Measurements from ENCODE around the gene FANCI.

FANCI gene

DNA sequence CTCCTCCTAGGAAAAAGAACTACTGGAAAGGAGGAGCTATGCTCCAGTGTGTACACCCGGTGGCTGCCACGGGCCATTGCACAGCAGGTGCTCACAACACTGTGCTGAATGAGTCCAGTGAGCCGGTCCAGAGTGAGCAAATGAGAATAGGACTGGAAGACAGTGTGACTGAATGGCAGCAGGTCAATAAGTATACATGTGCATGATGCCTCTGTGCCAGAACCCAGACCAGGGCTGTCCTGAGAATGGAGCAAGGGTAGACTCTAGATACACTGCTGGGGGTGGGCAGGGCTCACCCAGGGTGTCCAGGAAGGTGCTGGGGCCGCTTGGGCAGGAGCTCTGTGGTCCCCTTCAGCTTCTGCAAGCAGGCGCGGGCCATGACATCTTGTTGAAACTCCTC is 82.5 kb downstream of the FANCI start:
- ChIA-PET CTCF (interaction anchor here (0.9 to 1.6 kb wide), 2 partner anchors 25 to 119 kb away, joined by 4 read pairs; no protein-coding TSS in a partner anchor), POLR2A (ENCODE audit: low non-redundant PET) (no interaction called here)
- no peak for DNase-seq (ENCODE audit: low spot score)

DNA sequence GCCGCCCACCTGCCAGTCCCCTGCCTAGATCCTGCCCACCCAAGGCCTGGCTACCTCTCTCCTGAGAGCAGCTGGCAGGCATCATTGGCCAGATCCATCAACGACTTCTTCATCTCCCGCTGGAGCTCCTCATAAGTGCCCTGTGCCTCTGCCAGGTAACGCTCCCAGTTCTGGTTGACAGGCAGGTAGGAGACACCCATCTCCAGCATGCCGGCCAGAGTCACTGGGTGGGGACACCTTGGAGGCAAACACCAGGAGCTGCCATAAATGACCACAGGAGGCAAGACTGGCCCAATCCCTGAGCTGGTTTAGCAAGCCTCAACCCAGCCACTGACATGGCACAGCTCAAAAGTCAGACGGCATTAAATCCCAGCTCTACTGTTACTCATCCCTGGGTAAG is 83.3 kb downstream of the FANCI start:
- ChIA-PET POLR2A (ENCODE audit: low non-redundant PET) (no interaction called here), CTCF (interaction anchor here (1.6 kb wide), 1 partner anchor 120 kb away, joined by 4 read pairs; no protein-coding TSS in a partner anchor)
- no peak overlapping the region for H3K27ac ChIP-seq
- no peak for DNase-seq (ENCODE audit: low spot score)
- TF ChIP-seq, protein P1, sequence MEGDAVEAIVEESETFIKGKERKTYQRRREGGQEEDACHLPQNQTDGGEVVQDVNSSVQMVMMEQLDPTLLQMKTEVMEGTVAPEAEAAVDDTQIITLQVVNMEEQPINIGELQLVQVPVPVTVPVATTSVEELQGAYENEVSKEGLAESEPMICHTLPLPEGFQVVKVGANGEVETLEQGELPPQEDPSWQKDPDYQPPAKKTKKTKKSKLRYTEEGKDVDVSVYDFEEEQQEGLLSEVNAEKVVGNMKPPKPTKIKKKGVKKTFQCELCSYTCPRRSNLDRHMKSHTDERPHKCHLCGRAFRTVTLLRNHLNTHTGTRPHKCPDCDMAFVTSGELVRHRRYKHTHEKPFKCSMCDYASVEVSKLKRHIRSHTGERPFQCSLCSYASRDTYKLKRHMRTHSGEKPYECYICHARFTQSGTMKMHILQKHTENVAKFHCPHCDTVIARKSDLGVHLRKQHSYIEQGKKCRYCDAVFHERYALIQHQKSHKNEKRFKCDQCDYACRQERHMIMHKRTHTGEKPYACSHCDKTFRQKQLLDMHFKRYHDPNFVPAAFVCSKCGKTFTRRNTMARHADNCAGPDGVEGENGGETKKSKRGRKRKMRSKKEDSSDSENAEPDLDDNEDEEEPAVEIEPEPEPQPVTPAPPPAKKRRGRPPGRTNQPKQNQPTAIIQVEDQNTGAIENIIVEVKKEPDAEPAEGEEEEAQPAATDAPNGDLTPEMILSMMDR (conservative IDR thresholded peaks at IDR 0.05; ENCODE audit: low read depth), result no peak

More for the DNA sequence above, 82.5 kb downstream of the FANCI start:
- TF ChIP-seq, protein P1 (conservative IDR thresholded peaks at IDR 0.05; ENCODE audit: low read depth), result no peak
- no peak overlapping the region for H3K27ac ChIP-seq

DNA sequence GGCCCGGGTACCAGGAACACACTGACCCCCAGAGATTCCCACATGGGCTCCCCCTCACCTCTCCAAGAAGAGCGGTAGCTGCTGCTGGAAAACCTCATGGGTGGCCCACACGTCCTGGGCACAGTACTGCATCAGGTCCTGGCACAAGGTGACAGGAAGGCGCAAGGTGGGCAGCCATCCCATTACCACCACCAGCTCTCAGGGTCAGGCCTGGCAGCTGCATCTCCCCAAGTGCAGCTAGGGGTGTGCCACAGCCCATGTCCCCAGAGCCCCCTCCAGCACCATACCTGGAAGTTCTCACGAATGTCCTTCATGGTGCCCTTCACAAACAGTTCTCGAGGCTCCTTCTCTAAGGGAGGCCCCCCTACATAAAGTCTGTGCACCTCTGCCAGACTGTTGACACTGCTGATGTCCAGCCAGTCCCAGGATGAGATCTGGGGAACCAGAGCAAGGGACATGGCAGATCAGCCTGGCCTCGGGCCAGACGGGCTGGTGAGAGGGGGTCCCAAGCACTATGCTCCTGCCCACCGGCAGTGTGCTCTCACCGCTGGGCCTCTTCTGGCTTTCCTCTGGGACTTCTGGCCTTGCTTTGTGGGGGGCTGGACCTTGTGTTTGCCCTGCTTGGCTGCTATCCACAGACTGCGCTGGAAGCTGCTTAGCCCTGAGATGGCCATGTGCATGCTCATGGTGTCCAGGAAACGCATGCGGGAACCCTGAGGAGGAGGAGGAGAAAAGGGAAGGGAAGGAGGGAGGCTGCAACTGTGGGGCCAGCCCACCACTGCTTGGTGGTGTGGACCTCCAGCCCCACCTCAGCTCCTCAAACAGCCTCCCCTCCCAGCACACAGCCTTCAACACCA is 84.8 kb downstream of the FANCI start:
- POLR2A ChIA-PET (ENCODE audit: low non-redundant PET), result no interaction called here
- TF ChIP-seq, protein P1 (conservative IDR thresholded peaks at IDR 0.05; ENCODE audit: low read depth), result no peak
- DNase-seq (ENCODE audit: low spot score), result no peak
- CTCF ChIA-PET, result interaction anchor here (0.6 to 1.2 kb wide), 2 partner anchors 122 to 157 kb away, joined by 5 to 6 read pairs; no protein-coding TSS in a partner anchor
- no peak overlapping the region; the same call in 1 of the 2 replicates for H3K27ac ChIP-seq

DNA sequence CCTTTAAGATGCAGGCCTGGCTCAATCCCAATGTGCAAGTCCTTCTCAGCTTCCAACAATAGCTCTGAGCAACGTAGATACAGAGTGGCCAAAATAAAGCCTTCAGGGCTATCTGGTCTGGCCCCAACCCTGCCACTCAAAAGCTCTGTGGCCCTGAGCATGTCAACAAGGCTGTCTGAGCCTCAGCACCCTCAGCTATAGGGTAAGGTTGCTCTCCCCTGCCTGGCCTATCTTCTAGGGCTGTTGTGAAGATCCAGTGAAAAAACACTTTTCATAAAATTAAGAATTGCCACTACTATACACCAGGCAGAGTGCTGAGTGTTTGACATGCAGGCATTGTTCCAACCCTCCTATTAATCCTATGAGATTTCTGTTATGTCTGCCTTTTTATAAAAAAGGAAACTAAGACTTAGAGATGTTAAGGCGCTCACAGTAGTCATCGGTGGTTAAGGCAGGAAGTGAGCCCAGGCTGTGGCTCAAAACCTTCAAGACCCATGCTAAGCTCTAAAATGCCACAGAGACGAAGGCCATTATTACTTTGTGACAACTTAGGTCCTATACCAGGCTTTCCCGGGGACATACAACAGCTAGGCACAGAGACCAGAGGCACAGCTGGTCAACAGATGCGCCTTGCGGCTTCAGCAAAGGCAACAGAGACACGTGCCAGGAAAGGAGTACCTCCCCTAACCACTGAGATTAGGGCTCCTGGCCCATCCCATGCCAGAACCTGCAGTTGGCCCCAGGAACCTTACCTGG is 85.7 kb downstream of the FANCI start:
- H3K27ac ChIP-seq, result no peak overlapping the region
- TF ChIP-seq, protein P1 (conservative IDR thresholded peaks at IDR 0.05; ENCODE audit: low read depth), result no peak
- DNase-seq (ENCODE audit: low spot score), result no peak
- ChIA-PET POLR2A (ENCODE audit: low non-redundant PET) (interaction anchor here (0.6 kb wide), 1 partner anchor 22 kb away, joined by 4 read pairs; no protein-coding TSS in a partner anchor), CTCF (interaction anchor here (0.5 to 1.2 kb wide), 3 partner anchors 9 to 123 kb away, joined by 3 to 6 read pairs (median 3); no protein-coding TSS in a partner anchor)

DNA sequence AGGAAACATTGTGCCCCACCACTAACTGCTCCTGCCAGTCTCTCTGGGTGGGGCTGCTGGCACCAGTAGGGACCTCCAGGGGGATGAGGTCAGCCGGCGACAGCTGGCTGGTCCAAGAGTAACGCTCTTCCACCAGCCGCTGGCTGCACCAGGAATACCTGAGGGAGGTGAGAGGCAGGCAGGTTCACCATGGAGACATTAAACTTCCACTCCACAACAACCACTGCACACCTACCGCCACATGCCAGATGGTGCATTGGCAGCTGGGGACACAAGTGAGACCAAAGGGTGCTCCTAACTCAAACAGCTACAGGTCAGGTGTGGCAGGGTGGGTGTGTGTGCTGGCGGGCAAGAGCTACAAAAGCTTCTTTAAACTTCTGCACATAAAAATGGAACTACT is 86.3 kb downstream of the FANCI start:
- H3K27ac ChIP-seq, result no peak overlapping the region
- ChIA-PET POLR2A (ENCODE audit: low non-redundant PET) (no interaction called here), CTCF (interaction anchor here (0.5 to 1.2 kb wide), 3 partner anchors 9 to 123 kb away, joined by 3 to 6 read pairs (median 3); no protein-coding TSS in a partner anchor)
- DNase-seq (ENCODE audit: low spot score), result no peak
- TF ChIP-seq, protein P1 (conservative IDR thresholded peaks at IDR 0.05; ENCODE audit: low read depth), result no peak
